ENCODE results near the gene GSG1L.

GSG1L gene

GRCh38 chr16:28013878-28014277 is 49.6 kb downstream of the GSG1L start:
- ATAC-seq, result no peak

DNA sequence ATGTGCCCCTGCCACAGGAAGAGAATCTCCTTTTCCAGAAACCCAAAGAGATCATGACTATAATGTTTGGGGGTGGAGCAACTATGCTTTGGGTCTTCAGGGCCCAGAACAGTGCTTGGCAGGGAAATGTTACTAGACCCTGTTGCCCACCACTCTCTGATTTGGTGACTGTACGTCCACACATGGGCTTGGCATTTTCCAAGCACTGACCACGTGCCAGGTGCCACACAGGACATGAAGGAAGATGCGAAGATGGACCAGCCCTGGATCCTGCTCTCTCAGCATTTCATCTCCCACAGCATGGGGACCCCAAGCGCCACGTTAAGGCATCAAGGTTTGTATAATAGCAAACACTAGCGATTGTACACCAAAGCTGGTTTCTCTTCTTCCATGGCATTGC is 50.1 kb downstream of the GSG1L start:
- ATAC-seq, result no peak

GRCh38 chr16:28011971-28012445 is 51.5 kb downstream of the GSG1L start:
- no peak for ATAC-seq

- no peak for ATAC-seq
Measured at GRCh38 chr16:28011223-28011622, 52.3 kb downstream of the GSG1L start.

DNA sequence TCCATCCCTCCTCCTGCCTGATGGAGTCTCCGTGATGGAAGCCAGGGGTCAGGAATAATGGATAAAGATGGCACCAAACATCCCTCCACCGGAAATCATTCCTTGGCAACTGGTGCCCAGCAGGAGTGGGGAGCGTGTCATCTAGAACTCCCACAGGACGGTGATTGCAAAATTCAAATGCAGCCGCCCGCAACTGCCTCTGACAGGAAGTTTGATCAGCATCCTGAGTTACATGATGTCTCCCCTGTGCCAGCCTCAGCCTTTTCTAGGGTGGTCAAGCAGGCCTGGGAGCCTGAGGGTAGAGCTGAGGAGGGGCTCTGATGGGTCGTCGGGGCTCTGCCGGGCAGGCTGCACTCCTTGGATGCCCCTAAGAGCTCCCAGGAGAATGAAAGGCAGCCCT is 52.8 kb downstream of the GSG1L start:
- ATAC-seq, result no peak

DNA sequence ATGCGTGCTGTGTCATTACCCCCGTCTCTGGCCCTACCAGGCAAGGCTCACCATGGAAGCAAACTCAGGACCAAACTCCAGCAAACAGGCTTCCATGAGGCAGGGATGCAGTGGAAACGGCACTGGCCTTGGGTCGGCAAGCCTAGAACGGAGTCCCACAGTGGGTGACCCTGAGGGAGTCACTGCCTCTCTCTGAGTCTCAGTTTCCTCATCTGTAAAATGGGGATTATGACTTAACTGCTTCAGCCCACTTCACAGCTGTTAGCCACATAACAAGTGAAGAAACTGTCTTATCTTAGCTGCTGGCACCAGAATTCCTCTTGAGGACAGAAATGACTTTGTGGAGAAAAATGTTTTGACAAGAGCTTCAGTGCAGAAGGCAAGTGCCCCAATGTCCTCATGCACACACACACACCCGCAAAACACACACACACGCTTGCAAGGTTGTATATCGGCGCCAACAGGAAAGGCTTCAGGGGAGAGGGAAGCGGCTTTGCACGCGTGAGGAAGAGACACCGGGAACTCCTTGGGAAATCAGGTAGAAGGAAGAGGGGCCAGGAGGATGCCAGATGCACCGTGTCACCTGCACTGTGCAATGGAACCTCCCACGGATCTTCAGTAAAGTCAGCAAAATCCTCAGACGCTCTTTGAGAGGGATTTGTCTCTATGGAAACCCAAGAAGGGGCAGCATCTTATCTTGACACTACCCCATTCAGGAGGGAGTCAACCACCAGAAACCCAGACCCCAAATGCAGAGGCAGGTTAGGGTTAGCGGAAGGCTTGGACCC is 53.7 kb downstream of the GSG1L start:
- no peak for ATAC-seq

GRCh38 chr16:28003923-28004322 is 59.6 kb downstream of the GSG1L start:
- ATAC-seq, result no peak

DNA sequence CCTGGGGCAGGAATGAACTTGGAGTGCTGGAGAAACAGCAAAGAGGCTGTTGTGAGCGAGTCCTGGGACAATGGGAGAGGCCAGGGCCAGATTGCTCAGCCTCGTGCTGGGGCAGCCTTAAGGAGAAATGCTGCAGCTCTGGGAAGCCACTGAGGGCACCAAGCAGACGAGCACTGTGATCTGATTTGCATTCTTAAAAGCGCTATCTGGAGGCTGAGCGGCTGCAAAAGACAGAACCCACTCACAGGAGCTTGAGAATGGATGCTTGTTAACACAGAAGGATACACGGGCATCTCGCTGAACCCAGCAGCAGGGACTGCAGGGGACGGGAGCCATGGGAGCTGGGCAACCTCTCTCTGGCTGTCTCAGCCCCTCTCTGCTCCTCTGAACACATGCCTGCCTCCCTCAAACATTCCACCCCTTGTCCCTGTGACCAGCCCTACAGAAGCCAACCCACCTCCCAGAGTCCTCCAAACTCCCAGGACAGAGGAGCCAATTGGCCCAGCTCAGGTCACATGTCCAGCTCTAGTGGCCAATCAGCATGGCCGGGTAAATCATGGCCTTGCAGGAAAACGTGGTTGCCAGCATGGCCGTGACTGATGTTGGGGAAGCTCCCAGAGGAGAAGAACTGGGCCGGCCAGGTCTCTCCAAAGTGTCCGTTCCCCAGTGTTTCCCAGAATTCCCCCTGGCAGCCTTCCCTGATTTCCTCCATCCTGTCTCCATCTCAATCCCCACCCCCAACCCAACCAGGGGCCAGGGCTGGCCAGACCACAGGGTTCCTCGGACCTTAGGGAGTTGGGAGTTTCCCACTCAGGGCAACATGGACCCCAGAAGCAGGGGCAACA is 60.3 kb downstream of the GSG1L start:
- ATAC-seq, result no peak

DNA sequence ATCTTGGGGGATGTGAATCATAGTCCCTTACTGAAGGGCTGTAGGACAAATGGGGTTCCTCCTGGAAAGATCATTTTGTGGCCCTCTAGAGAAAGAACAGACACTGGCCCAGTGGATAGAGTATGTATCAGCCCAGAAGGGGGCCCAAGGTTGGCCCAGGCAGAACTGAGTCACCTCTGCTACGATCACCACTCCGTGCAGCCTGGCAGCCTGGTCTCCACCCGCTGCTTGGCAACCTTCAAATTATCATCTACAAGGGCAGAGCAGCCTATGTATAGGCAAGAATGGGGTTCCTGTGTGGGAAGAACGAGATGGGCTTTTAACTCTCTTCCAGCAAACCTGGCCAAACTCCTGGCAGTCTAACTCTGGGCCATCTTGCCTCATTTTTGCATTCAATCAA is 61.9 kb downstream of the GSG1L start:
- ATAC-seq, result no peak

GRCh38 chr16:28001184-28001583 is 62.3 kb downstream of the GSG1L start:
- ATAC-seq, result no peak

- no peak for ATAC-seq
Measured at GRCh38 chr16:28000314-28001169, 63.0 kb downstream of the GSG1L start.

DNA sequence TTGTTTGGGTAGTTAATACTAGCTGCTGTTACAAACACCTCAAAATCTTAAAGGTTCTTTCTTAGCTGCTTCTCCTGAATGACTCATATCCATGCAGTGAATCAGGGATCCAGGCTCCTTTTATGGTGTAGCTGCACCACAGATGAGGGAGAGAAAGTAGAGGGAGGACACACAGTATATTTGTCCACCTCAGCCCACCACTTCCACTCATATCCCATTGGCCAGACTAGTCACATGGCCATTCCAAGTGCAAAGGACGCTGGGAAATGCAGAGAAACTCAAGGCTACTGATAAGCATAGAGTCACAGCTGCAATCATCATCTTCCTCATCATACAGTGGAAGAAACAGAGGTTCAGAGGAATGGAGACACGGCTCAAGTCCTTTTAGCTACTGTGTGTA is 63.8 kb downstream of the GSG1L start:
- no peak for ATAC-seq

- ATAC-seq, result no peak
Measured at GRCh38 chr16:27995378-27995777, 68.1 kb downstream of the GSG1L start.

DNA sequence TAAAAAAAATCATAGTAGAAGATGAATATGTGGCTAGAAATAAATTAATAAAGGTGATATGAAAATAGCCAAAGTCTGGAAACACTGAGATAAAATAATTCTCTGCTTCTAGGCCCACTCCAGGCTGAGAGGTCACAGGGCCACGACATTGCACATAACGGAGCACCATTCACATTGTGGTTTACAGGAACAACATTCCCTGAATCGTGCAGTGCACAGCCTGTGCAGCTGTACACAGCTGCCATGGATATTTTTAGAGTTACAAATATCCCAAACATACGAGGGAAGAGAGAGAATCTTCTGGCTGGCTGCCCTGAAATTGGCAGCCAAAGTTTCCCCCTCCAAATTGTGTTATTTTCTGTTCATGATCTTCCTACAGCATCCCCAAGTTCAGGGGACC is 68.8 kb downstream of the GSG1L start:
- no peak for ATAC-seq

DNA sequence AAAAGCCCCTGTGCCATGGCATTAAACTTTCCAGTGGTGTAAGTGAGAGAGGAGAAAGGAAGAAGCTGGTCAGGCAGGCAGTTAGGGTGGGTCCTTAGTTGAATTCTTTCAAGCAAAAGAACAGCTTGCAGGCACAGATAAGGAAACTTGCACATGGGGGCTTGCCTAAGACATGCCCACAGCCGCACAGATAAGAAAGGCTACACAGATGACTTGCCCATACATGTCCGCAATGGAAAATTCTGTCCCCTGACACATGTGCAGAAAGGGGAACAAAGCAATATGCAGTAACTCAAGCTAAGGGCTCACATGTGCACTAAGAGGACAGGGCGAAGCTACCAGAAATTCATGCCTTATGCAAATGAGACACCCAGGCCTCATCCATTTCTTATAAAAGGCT is 69.9 kb downstream of the GSG1L start:
- ATAC-seq, result no peak

DNA sequence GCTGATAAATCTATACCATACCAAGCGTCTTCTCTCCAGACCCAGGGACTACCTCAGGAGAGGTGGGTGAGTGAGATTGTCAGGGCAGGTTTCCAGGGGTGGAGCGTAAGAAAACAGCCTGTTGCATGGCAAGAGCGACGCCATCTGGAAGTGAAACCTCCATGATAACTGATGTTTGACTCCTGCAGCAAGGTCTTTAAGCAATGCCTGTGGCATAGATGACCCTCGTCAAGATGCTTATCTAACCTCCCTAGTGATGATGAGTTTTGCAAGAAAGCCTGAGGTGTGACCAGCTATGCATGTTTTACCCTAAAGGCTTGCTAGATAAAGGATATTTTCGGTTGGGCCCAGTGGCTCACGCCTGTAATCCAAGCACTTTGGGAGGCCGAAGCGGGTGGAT is 71.6 kb downstream of the GSG1L start:
- ATAC-seq, result no peak

- ATAC-seq, result no peak
Measured at GRCh38 chr16:27985981-27986380, 77.5 kb downstream of the GSG1L start.

DNA sequence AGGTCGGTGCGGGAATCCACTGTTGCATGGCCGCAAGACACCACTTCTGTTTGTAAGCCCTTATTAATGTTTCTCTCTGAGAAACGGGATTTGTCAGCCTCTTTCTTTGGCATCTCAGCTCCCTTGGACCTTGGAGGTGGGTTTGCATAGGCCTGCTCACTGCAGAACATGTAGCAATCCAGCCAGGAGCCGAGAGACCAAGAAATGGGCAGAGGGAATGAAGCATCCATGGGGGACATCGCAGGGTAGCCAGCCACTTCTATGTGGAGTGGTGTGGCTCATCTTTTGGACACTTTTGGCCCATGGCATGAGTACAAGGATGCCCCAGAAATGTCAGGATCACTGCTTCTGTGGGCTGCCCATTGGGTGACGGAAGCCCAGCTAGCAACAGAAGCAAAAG is 79.4 kb downstream of the GSG1L start:
- ATAC-seq, result no peak

DNA sequence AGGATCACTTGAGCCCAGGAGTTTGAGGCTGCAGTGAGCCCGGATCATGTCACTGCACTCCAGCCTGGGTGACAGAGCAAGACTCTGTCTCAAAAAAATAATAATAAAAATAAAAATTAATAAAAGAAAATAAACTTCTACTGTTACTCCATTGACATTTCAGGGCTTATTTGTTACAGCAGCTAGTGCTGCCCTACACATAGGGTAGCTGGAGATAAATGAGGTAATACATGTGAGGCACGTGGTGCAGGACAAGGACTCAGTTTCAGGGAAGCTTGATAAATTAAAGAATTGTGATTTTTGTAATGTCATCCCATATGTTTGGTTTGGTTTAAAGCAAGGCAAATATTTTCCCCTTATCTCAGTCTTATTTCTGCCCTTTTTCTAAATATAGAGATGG is 80.3 kb downstream of the GSG1L start:
- no peak for ATAC-seq

DNA sequence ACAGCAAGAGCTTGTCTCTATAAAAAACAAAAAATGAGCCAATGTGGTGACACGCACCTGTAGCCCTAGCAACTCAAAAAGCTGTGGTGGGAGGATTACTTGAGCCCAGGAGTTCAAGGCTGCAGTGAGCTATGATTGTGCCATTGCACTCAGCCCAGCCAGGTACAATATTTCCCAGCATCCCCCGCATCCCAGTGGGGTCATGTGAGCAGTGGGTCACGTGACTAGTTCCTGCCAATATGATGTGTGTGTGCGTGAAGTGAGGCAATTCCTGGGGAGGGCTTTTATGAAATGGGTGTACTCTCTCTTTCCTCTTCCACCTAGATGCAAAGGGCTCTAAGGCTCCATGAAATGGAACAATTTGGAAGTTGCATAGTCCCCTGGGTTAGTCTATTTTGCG is 81.3 kb downstream of the GSG1L start:
- no peak for ATAC-seq

- ATAC-seq, result no peak
Measured at GRCh38 chr16:27980919-27981700, 82.4 kb downstream of the GSG1L start.

DNA sequence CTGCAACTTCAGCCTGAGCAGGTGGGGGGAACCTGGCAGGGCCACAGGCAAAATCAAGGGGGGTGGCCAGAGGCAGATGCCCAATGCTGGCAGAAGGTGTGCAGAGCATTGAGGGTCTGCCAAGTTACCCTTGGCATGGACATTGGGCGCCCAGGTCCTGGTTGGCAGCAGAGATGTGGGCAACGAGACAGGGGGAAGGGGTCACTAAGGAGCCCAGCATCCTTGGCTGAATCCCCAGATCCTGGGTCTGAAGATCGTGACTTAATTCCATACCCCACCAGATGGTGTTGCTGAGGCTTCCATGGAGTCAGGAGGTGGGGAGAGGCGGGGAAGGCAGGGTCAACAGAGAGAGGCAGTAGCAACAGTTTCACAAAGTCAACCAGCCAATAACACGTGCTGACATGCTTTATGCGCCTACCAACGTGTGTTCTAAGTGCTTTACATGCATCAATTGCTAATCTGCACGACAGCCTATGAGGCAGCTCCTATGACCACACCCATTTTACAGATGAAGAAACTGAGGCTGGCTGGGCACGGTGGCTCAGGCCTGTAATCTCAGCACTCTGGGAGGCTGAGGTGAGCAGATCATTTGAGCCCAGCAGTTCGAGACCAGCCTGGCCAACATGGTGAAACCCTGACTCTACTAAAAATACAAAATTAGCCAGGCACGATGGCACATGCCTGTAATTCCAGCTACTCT is 83.3 kb downstream of the GSG1L start:
- no peak for ATAC-seq
